Activated naive CD4-positive, alpha-beta T cell treated with anti-CD3 and anti-CD28 coated beads for 36 hours (primary cell): ENCODE results near the gene SPAG5. TPM values are rescaled to one million over a fixed set of nuclear protein-coding genes. Genes with fewer than 3 reads are reported as not detected.

ENCODE experiments used
- total RNA-seq, 2 experiments: library from RNA; stranded (reverse); gene quantifications; one replicate each; pipeline ENCODE4 v1.2.3, GENCODE V29; 2021

Gene SPAG5
- total RNA-seq, 2 experiments from 2014 or later, result 210 to 216 TPM

Other genes with a start within 250 kb of the SPAG5 start
- 10 to 100 TPM; 74.6 to 76.5 TPM for gene POLDIP2, start 241.5 kb downstream of the SPAG5 start, total RNA-seq
- gene SEBOX, start 233.8 kb downstream of the SPAG5 start, total RNA-seq, result not detected
- gene VTN, start 228.7 kb downstream of the SPAG5 start, total RNA-seq, result not detected
- 10 to 100 TPM; 11.7 to 12.3 TPM for gene SARM1, start 227.3 kb downstream of the SPAG5 start, total RNA-seq
- 1 to 10 TPM; 1.8 to 2.4 TPM for gene SLC46A1, start 192.8 kb downstream of the SPAG5 start, total RNA-seq
- gene SLC13A2, start 125.4 kb downstream of the SPAG5 start, total RNA-seq, result not detected
- gene FOXN1, start 92.7 kb downstream of the SPAG5 start, total RNA-seq, result not detected
- 10 to 100 TPM; 48.6 to 50.3 TPM for gene UNC119, start 46.4 kb downstream of the SPAG5 start, total RNA-seq
- 10 to 100 TPM; 34.8 to 36.0 TPM for gene PIGS, start 27.5 kb downstream of the SPAG5 start, total RNA-seq
- 10 to 100 TPM; 65.6 to 66.2 TPM for gene ALDOC, start 22.1 kb downstream of the SPAG5 start, total RNA-seq
- gene RSKR, start 15.2 kb upstream of the SPAG5 start, total RNA-seq, result 10 to 100 TPM; 15.6 TPM
- 10 to 100 TPM; 89.4 to 92.0 TPM for gene BLTP2, start 46.1 kb upstream of the SPAG5 start, total RNA-seq
- 10 to 100 TPM; 30.3 to 30.9 TPM for gene SDF2, start 62.9 kb upstream of the SPAG5 start, total RNA-seq
- 10 to 100 TPM; 50.8 to 52.1 TPM for gene SUPT6H, start 63.2 kb upstream of the SPAG5 start, total RNA-seq
- gene PROCA1, start 112.9 kb upstream of the SPAG5 start, total RNA-seq, result 1 to 10 TPM; 2.1 to 3.1 TPM
- 10 to 100 TPM; 10.2 to 12.3 TPM for gene RAB34, start 118.8 kb upstream of the SPAG5 start, total RNA-seq
- gene RPL23A, start 121.0 kb upstream of the SPAG5 start, total RNA-seq, result 1,000 to 10,000 TPM; 2,756 to 2,921 TPM
- gene TLCD1, start 127.2 kb upstream of the SPAG5 start, total RNA-seq, result 1 to 10 TPM; 4.0 to 4.6 TPM
- 1 to 10 TPM; 3.1 to 3.2 TPM for gene NEK8, start 129.8 kb upstream of the SPAG5 start, total RNA-seq
- gene TRAF4, start 145.0 kb upstream of the SPAG5 start, total RNA-seq, result 10 to 100 TPM; 75.9 to 80.4 TPM
- 10 to 100 TPM; 11.2 TPM for gene FAM222B, start 243.8 kb upstream of the SPAG5 start, total RNA-seq